ENCODE results near the gene TRMT10C. TPM values are rescaled to one million over a fixed set of nuclear protein-coding genes. Genes with fewer than 3 reads are reported as not detected.
A peak's percentile ranks its signal among the peaks of the same experiment; 100 is the strongest.

Gene TRMT10C
- total RNA-seq, 5 donors from 2014 or later (not counting 1 experiment from before 2014, with no cell fraction given): 21.4 to 33.3 (median 22.2) TPM

GRCh38 chr3:101519685-101520365 is 41.8 kb upstream of the TRMT10C start:
- Histone ChIP-seq H3K4me3 (ENCODE audit: control insufficient read depth in 1 of 2, extremely low read depth in 1 of 2, low read length in 1 of 2) (no peak overlapping the region), H3K27ac (ENCODE audit: low read length) (peak overlapping the region; percentile 97), H3K36me3 (ENCODE audit: control insufficient read depth in 2 of 2, extremely low read depth in 1 of 2, insufficient read depth in 1 of 2, low read length in 1 of 2) (no peaks in the 10 kb centered on the region), H3K9me3 (no peaks in the 10 kb centered on the region), H3K4me1 (ENCODE audit: control insufficient read depth in 1 of 2, extremely low read depth in 1 of 2, insufficient read depth in 2 of 2, low read length in 2 of 2) (peaks cover 37 to 59% of the 10 kb centered on the region in 2 experiments), H3K27me3 (replicated peaks in 1 of 2; ENCODE audit: control insufficient read depth in 2 of 2, extremely low read depth in 1 of 2, insufficient read depth in 2 of 2, low read length in 1 of 2) (no peaks in the 10 kb centered on the region)
- Mint-ChIP-seq H3K9me3 (peaks cover 0 to 1% (median under 1%) of the 10 kb centered on the region in 3 donors), H3K4me3 (peak overlapping the region in 1 of 3 donors; percentile 74), H3K4me1 (peaks cover 62 to 65% (median 63%) of the 10 kb centered on the region in 3 donors), H3K27ac (peak overlapping the region; percentile 95 to 96), H3K27me3 (no peaks in the 10 kb centered on the region), H3K36me3 (peaks cover 2% of the 10 kb centered on the region)
- DNase-seq (no peak), ATAC-seq (replicated peaks in 1 of 4) (no peak)
- ChIA-PET POLR2A (interaction anchor here (0.6 to 1.9 kb wide), 4 partner anchors 9 to 808 kb away, joined by 3 to 23 read pairs (median 4); partner anchors contain the start of gene PCNP (in 1 of the 2)), CTCF (no interaction called here)
- WGBS (ENCODE audit: insufficient coverage): 100% methylated on average over 1 of the region's 6 CpGs

- Histone ChIP-seq H3K9me3 (no peaks in the 10 kb centered on the region), H3K36me3 (ENCODE audit: control insufficient read depth in 2 of 2, extremely low read depth in 1 of 2, insufficient read depth in 1 of 2, low read length in 1 of 2) (no peaks in the 10 kb centered on the region), H3K4me3 (ENCODE audit: control insufficient read depth in 1 of 2, extremely low read depth in 1 of 2, low read length in 1 of 2) (no peak overlapping the region), H3K27me3 (replicated peaks in 1 of 2; ENCODE audit: control insufficient read depth in 2 of 2, extremely low read depth in 1 of 2, insufficient read depth in 2 of 2, low read length in 1 of 2) (no peaks in the 10 kb centered on the region), H3K27ac (ENCODE audit: low read length) (peak overlapping the region; percentile 79), H3K4me1 (ENCODE audit: control insufficient read depth in 1 of 2, extremely low read depth in 1 of 2, insufficient read depth in 2 of 2, low read length in 2 of 2) (peaks cover 37 to 59% of the 10 kb centered on the region in 2 experiments)
- Mint-ChIP-seq H3K27ac (peak overlapping the region; percentile 95 to 96), H3K27me3 (no peaks in the 10 kb centered on the region), H3K4me3 (peak overlapping the region; percentile 50 to 74 (median 53)), H3K4me1 (peaks cover 58 to 61% (median 58%) of the 10 kb centered on the region in 3 donors), H3K9me3 (peaks cover 0 to 6% (median 5%) of the 10 kb centered on the region in 3 donors), H3K36me3 (peaks cover 6% of the 10 kb centered on the region)
- ATAC-seq (replicated peaks in 1 of 4): peak; percentile 55 to 61 (median 56)
- peak in 23 of 35 experiments; percentile 10 to 72 (median 28) for DNase-seq
- WGBS (ENCODE audit: insufficient coverage): 16% methylated on average over 3 of the region's 4 CpGs
- CTCF ChIA-PET: interaction anchor here (0.5 to 1.3 kb wide), 3 partner anchors 36 to 1227 kb away, joined by 3 to 6 read pairs (median 3); partner anchors contain the start of gene TRMT10C (in 1 of the 2)
- POLR2A ChIA-PET: interaction anchor here in 1 of 2 donors (0.5 to 2.2 kb wide), 5 partner anchors 9 to 812 kb away, joined by 3 to 10 read pairs (median 4); partner anchors contain the start of genes PCNP, SENP7, TFG and TRMT10C
These were observed 40.4 kb upstream of the TRMT10C start for GRCh38 chr3:101521211-101521701.

DNA sequence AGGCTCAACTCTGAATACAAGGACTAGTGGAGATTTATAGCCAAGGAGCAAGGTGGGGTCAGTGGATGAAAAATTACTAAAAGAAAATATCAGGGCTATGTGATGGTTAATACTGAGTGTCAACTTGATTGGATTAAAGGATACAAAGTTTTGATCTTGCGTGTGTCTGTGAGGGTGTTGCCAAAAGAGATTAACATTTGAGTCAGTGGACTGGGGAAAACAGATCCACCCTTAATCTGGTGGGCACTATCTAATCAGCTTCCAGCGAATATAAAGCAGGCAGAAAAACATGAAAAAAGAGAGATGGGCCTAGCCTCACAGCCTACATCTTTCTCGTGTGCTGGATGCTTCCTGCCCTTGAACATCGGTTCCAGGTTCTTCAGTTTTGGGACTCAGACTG is 34.2 kb upstream of the TRMT10C start:
- 95% methylated on average over 2 of the region's 4 CpGs for WGBS (ENCODE audit: insufficient coverage)
- peaks cover 0 to 10% (median 5%) of the 10 kb centered on the region in 3 donors for H3K9me3 Mint-ChIP-seq
- Histone ChIP-seq H3K4me3 (ENCODE audit: control insufficient read depth in 1 of 2, extremely low read depth in 1 of 2, low read length in 1 of 2) (no peak overlapping the region), H3K27ac (ENCODE audit: low read length) (no peak overlapping the region), H3K4me1 (ENCODE audit: control insufficient read depth in 1 of 2, extremely low read depth in 1 of 2, insufficient read depth in 2 of 2, low read length in 2 of 2) (peaks cover 18 to 34% of the 10 kb centered on the region in 2 experiments), H3K36me3 (ENCODE audit: control insufficient read depth in 2 of 2, extremely low read depth in 1 of 2, insufficient read depth in 1 of 2, low read length in 1 of 2) (no peaks in the 10 kb centered on the region), H3K9me3 (no peaks in the 10 kb centered on the region), H3K27me3 (replicated peaks in 1 of 2; ENCODE audit: control insufficient read depth in 2 of 2, extremely low read depth in 1 of 2, insufficient read depth in 2 of 2, low read length in 1 of 2) (no peaks in the 10 kb centered on the region)
- H3K4me3 Mint-ChIP-seq: no peak overlapping the region
- POLR2A ChIA-PET: no interaction called here
- H3K36me3 Mint-ChIP-seq: peaks cover 10% of the 10 kb centered on the region
- H3K4me1 Mint-ChIP-seq: peaks cover 41 to 48% (median 48%) of the 10 kb centered on the region in 3 donors
- no peaks in the 10 kb centered on the region for H3K27me3 Mint-ChIP-seq
- CTCF ChIA-PET: no interaction called here
- DNase-seq: no peak
- no peak for ATAC-seq (replicated peaks in 1 of 4)
- peak overlapping the region in 1 of 2 donors; percentile 56 for H3K27ac Mint-ChIP-seq

GRCh38 chr3:101527906-101528305 is 33.8 kb upstream of the TRMT10C start:
- peaks cover 40 to 47% (median 45%) of the 10 kb centered on the region in 3 donors for H3K4me1 Mint-ChIP-seq
- H3K36me3 Mint-ChIP-seq: peaks cover 10% of the 10 kb centered on the region
- ATAC-seq (replicated peaks in 1 of 4): no peak
- Histone ChIP-seq H3K27me3 (replicated peaks in 1 of 2; ENCODE audit: control insufficient read depth in 2 of 2, extremely low read depth in 1 of 2, insufficient read depth in 2 of 2, low read length in 1 of 2) (no peaks in the 10 kb centered on the region), H3K36me3 (ENCODE audit: control insufficient read depth in 2 of 2, extremely low read depth in 1 of 2, insufficient read depth in 1 of 2, low read length in 1 of 2) (no peaks in the 10 kb centered on the region), H3K4me3 (ENCODE audit: control insufficient read depth in 1 of 2, extremely low read depth in 1 of 2, low read length in 1 of 2) (no peak overlapping the region), H3K4me1 (ENCODE audit: control insufficient read depth in 1 of 2, extremely low read depth in 1 of 2, insufficient read depth in 2 of 2, low read length in 2 of 2) (peaks cover 18 to 33% of the 10 kb centered on the region in 2 experiments), H3K9me3 (no peaks in the 10 kb centered on the region), H3K27ac (ENCODE audit: low read length) (no peak overlapping the region)
- POLR2A ChIA-PET: no interaction called here
- no peaks in the 10 kb centered on the region for H3K27me3 Mint-ChIP-seq
- peaks cover 0 to 10% (median 5%) of the 10 kb centered on the region in 3 donors for H3K9me3 Mint-ChIP-seq
- no CpG with 5 or more reads among the region's 1 CpG for WGBS (ENCODE audit: insufficient coverage)
- no peak overlapping the region for H3K4me3 Mint-ChIP-seq
- CTCF ChIA-PET: interaction anchor here in 1 of 2 donors (1.0 kb wide), 1 partner anchor 35 kb away, joined by 3 read pairs; no protein-coding TSS in a partner anchor
- no peak overlapping the region for H3K27ac Mint-ChIP-seq
- DNase-seq: no peak

- H3K27ac ChIP-seq (ENCODE audit: low read length): peak overlapping the region; percentile 71
- DNase-seq: no peak
- ATAC-seq (replicated peaks in 1 of 4): peak in 3 of 4 experiments; percentile 35 to 64 (median 35)
- Mint-ChIP-seq H3K27ac (peak overlapping the region; percentile 85 to 94), H3K4me1 (peaks cover 41 to 48% (median 43%) of the 10 kb centered on the region in 3 donors), H3K36me3 (peaks cover 6% of the 10 kb centered on the region), H3K9me3 (peaks cover 0 to 7% (median 3%) of the 10 kb centered on the region in 3 donors), H3K4me3 (peak overlapping the region in 2 of 3 donors; percentile 43 to 63), H3K27me3 (no peaks in the 10 kb centered on the region)
- H3K4me3 ChIP-seq (ENCODE audit: control insufficient read depth in 1 of 2, extremely low read depth in 1 of 2, low read length in 1 of 2): no peak overlapping the region
- ChIA-PET CTCF (interaction anchor here (0.5 to 1.0 kb wide), 6 partner anchors 11 to 92 kb away, joined by 3 to 5 read pairs (median 3); partner anchors contain the start of gene SENP7 (in 1 of the 2)), POLR2A (interaction anchor here (0.5 to 1.7 kb wide), 4 partner anchors 12 to 44 kb away, joined by 3 to 8 read pairs (median 6); partner anchors contain the start of gene PCNP (in 1 of the 2))
- H3K4me1 ChIP-seq (ENCODE audit: control insufficient read depth in 1 of 2, extremely low read depth in 1 of 2, insufficient read depth in 2 of 2, low read length in 2 of 2): peaks cover 18 to 31% of the 10 kb centered on the region in 2 experiments
- H3K27me3 ChIP-seq (replicated peaks in 1 of 2; ENCODE audit: control insufficient read depth in 2 of 2, extremely low read depth in 1 of 2, insufficient read depth in 2 of 2, low read length in 1 of 2): no peaks in the 10 kb centered on the region
- no CpG with 5 or more reads among the region's 4 CpGs for WGBS (ENCODE audit: insufficient coverage)
- H3K36me3 ChIP-seq (ENCODE audit: control insufficient read depth in 2 of 2, extremely low read depth in 1 of 2, insufficient read depth in 1 of 2, low read length in 1 of 2): no peaks in the 10 kb centered on the region
- no peaks in the 10 kb centered on the region for H3K9me3 ChIP-seq
These were observed 31.6 kb upstream of the TRMT10C start for GRCh38 chr3:101529816-101530685.

All from T-cell (primary cell).